Measurements from ENCODE around the gene TENT4A.

The TENT4A gene

DNA sequence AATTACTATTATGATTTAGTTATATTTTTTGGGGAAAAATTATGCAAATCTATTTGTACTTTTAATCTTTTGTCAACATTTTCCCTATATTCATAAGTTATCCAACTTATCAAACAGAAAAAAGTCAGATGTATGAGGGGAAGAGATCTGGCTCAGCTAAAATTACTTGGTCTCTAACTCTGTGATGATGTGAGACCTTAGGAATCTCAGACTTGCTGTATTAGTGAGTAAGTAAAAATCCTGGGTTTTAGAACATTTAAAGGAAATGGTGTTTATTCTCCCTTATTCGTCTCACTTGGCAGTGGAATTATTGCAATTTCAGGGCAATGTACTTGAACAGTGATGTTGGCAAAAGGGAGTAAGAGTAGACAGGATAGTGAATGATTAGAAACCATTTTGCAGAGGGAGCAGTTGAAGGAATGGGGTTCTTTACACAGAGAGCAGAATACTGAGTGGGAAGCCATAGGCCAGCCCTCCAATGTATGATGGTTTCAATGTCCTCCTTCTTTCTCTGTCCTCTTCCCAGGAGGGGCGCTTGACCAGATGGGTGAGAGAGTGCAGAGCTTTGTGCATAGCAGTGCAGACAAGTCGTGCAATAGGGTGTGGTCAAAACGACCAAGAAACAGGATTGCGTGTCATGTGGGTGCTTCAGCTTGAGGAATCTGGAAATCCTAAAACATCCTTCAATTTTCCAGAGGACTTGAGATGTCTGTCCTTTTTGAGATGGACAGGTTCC lies 91.7 kb downstream of the TENT4A start:
- DNase-seq (ENCODE audit: low spot score), result no peak

- DNase-seq (ENCODE audit: low spot score), result no peak
These were observed 92.6 kb downstream of the TENT4A start for GRCh38 chr5:6805841-6806240.

Data from hematopoietic multipotent progenitor cell treated with erythropoietin and hydrocortisone succinate and interleukin-3 and kit ligand, for 15 days (in vitro differentiated cells).